ENCODE data around the gene ASCC3. TPM values are rescaled to one million over a fixed set of nuclear protein-coding genes. Genes with fewer than 3 reads are reported as not detected.

Gene ASCC3
- total RNA-seq, 1 donor from 2014 or later = 13.9 TPM

DNA sequence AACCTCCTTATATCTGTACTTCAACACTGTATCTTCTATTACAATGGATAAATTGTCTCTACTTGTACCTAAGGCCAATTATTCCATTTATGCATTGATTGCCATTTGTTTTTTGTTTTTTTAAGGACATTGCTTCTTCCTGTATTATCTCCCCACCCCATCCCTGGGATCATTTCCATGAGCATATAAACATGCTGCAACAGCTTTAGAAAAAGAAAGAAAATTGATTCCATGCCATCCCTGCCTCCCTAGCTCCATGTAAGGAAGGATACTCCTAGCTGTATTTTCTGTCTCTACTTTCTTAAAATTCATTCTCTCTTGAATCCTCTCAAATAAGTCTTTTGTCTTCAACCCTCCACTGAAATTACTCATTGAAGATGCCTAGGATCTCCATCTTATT lies 314.6 kb downstream of the ASCC3 start:
- ATAC-seq (ENCODE audit: poor library complexity) = no peak
- intact Hi-C loops (cut with DNase I) = no loop called here
- no peak for DNase-seq

DNA sequence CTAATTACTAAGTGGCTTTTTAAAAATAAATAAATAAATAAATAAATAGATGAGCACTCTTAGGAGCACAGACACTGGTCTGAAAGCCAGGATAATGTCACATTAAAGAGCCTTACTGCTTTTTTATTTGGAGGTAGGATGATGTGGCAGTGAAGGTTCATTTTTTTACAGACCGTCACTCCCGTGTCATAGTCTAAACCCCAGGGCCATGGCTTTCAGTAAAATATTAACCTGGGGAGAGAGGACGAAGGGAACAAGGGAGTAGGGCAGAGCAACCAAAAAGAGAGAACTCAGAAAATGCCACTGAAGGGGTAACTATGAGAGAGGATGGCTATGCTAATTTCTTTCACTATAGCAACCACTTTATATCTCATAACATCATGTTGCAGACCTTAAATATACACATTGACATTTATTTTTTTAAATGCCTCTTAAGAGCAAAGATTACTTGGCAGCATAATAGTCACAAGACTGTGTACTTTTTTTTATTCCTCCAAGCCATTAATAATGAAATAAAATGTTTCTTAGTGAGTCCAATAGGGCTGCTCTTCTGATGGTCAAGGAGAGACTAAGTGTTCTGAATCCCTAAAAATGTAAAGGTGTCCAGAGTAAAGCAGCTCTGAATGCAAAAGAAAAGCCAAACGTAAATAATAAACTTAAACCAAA lies 315.6 kb downstream of the ASCC3 start:
- DNase-seq (no peak), ATAC-seq (ENCODE audit: poor library complexity) (no peak)
- intact Hi-C loops (cut with DNase I) = no loop called here

DNA sequence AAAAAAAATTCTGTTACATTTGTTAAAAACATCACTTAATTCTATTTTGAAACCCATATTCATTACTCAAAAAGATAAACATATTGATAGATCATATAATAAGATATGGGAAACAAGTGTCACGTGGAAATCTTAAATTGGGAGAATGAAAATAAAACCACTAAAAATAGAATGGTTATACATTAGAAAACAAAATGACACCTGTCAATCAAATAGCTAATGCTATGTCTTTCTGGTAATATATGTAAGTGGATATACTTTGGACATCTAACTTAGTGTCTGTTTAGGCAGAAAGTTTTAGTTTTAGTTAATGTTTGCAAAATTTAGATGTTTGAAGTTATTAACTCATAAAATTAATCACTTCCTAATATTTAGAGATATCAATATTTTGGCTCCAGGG lies 321.3 kb downstream of the ASCC3 start:
- intact Hi-C loops (cut with DNase I) = no loop called here
- ATAC-seq (ENCODE audit: poor library complexity) = no peak
- DNase-seq = no peak

DNA sequence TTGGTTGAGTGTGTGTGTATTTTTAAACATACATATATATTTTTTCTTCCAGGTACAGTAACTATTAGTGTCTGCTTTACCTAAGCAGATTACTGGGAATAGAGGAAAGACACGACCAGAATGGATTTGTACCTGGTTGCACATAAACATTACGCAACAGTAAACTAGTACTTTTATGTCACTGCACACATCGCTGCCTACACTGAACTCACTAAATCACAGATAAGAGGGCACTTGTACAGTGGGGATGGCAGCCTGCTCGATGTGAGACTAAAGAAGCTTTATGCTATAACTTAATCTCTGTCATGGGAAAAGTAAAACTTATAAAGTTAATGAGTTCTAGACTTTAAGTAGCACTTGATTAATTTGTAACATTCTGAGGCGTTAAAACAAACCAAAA lies 326.9 kb downstream of the ASCC3 start:
- ATAC-seq (ENCODE audit: poor library complexity) (no peak), DNase-seq (no peak)

DNA sequence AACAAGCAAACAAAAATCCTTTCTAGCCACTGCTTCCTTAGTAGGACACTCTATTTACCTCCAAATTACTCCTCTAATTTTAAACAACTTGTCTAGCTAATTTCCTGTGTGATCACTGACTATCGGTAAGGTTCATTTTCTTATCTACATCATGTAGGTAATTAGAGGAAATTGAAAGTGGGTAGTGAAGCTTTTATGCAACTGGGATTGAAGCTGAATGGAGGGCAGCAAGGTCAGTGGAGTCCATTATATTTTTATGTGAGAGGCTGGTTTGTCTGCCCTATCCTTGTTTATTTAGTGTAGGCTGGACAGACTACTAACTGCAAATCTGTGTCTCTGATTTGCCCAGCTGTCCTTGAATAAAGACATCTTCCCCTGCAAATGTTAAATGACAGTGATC lies 327.9 kb downstream of the ASCC3 start:
- intact Hi-C loops (cut with DNase I) = no loop called here
- DNase-seq (no peak), ATAC-seq (ENCODE audit: poor library complexity) (no peak)

More for the DNA sequence above, 326.9 kb downstream of the ASCC3 start:
- intact Hi-C loops (cut with DNase I) = no loop called here

DNA sequence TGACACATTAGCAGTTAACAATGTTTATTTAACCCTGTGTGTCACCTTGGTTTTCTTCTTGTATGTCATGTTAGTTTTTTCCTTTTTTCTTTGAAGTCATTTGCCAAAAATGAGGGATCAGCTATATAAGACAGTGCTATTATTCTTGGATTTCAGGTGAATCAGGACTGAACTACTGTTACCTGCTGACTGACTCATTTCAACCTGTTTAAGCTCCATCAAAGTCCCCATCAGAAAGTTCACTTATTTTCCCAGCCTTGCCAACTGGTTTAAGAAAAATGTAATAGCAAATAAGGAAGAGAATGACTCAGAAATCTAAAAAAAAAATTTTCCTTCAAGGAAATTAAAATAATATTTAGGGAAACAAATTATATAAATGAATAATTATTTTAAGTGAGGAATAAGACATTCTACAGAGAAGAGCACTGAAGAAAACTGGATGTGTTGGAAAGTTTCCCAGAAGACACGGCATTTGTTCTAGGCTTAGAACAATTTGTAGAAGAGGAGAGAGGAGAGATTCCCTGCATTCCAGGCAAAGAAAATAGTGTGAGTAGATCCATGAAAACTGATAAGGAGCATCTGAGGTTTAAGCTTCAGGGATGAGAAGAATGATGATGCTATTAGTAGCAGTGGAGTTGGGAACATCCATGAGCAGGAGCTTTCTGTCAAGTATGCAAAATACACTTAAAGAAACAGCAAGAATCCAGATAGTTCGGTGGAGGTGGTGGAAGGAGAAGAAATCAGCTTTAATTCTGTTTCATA lies 331.5 kb downstream of the ASCC3 start:
- intact Hi-C loops (cut with DNase I) = no loop called here
- ATAC-seq (ENCODE audit: poor library complexity) = no peak
- DNase-seq = no peak

DNA sequence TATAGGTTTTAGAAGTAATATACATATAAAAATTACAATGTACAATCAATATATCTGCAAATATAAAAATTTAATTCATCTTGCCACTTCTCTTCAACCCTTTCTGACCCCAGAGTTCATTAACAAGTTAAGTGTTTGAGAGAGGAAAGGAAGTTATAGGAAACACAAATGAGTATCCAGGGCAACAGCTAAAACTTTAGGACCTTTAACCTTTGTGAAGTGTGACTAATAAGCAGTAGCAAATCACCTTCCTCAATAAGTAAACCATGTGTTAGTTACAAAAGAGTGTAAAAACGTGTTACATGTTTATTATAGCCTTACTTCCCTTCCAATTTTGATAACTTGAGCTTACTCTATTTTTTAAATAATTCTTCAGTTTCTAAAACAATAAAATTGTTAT lies 343.0 kb downstream of the ASCC3 start:
- ATAC-seq (ENCODE audit: poor library complexity) = no peak
- no peak for DNase-seq

DNA sequence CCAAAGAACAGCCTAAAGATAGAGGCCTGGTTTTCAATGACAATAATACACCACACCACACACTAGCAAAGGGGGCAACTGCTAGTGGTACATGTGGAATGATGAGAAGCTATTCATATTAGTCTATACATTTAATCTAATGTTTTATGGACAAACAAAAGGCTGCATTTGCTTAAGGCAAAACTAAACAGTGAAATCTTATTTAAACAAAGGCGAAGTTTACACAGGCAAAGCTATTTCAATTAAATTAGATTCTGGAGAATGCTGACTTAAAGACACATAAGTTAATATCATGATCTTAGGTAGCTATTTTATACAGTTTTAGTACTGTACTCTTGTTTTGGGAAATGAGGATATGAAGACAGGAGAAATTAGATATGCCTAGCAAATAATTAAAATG lies 362.5 kb downstream of the ASCC3 start:
- DNase-seq (no peak), ATAC-seq (ENCODE audit: poor library complexity) (no peak)
- intact Hi-C loops (cut with DNase I) = no loop called here

More for the DNA sequence above, 343.0 kb downstream of the ASCC3 start:
- intact Hi-C loops (cut with DNase I) = loop anchor here (5.0 kb wide), 1 partner anchor 99 kb away; no protein-coding TSS in a partner anchor

DNA sequence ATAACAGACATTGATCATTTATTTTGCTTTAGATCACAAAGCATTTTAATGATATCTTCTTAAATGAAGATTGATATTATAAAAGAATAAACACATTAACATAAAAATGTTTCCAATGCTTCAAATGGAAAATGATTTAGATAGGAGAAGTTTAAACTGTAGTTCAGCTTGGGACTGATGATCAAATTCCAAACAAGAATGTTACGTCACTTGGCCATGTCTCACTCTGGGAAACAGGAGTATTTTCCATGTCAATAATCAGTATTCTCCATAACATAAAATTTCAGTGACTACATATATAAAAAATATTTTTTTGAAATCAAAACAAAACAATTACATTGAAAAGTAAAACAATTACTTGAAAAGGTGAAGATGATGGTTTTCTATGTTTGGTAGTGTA lies 363.5 kb downstream of the ASCC3 start:
- ATAC-seq (ENCODE audit: poor library complexity) = no peak
- no peak for DNase-seq
- intact Hi-C loops (cut with DNase I) = no loop called here

DNA sequence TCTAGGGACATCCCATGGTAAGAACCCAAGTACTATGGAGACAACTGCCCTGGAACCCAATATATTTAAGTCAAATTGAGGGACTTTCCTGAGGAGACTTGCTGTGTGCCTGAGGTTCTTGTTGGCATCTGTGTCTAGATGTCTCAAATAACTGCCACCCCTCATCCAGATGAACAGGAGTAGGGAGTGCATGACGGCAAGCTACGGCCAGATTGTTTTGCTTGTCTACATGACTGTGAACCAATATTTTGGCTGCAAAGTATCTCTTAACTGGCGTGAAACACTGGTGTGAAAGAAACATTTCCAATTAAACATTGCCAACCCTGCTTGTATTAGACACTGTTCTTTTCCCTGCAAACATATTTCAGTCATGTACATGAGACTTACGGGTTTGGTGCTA lies 364.0 kb downstream of the ASCC3 start:
- intact Hi-C loops (cut with DNase I) = no loop called here
- ATAC-seq (ENCODE audit: poor library complexity) = no peak
- no peak for DNase-seq

DNA sequence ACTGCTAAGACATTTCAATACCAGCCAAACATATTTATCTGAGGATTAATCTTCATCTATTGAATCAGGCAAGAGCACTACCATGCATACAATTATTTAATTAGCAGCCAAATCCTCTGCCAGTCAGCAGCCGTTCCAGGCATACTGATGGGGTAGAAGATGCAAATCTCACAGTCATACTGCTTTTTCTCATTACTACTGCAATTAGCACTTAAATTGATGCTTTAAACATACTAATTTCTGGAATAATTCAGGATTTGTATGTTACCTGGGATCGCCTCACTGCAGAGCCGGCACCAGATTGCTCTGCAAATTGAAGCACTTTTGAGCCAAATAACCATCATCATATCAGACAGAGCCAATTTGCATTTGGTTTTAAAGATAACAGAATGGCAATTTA lies 366.5 kb downstream of the ASCC3 start:
- intact Hi-C loops (cut with DNase I) = no loop called here
- DNase-seq = no peak
- ATAC-seq (ENCODE audit: poor library complexity) = no peak

DNA sequence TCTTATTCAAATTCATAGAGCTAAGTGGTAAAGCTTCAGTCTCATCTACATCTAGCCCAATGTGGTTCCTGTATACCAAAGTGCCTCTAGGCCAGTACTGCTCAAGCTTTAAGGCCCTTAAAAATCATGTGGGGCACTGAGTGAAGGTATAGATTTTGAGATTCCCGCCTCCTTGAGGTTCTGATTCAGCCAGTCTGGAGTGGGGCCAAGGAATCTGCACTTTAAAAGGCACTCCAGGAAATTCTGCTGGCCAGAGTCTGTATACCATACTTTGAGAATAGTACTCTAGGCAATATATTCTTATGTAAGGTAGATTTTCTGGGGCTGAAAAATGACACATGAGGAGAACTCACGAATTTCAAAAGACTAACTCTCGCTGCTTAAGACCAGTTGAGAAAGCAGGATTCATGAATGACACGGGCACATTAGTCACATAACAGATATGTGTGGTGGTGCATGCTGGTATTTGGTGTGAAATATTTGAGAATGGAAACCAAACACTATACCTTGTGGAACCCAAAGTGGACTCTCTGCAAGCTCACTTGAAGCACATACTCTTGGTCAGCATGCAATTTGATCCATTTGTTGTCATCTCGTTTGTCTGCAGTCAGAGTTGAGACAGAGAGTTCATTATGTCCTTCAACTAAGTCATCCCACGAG lies 368.8 kb downstream of the ASCC3 start:
- ATAC-seq (ENCODE audit: poor library complexity) (no peak), DNase-seq (no peak)
- intact Hi-C loops (cut with DNase I) = no loop called here

DNA sequence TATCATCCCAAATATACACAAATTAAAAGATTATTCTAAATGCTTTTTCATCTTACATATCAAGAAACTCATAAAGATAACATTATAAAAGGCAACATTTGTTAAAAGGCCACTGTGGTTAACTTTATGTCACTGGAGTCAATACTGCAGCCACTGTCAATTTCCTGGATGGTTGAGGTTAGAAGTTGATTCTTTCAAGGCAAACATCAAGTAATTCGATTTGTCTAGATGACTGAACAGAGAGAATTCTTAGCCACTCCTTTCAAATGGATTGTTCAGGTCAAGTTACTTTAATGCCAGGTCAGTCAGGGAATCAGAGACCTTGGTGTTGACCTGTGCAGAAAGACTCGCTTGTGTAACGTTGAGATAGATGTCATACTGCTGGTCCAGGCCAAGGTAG lies 372.0 kb downstream of the ASCC3 start:
- intact Hi-C loops (cut with DNase I) = no loop called here
- no peak for DNase-seq
- no peak for ATAC-seq (ENCODE audit: poor library complexity)

DNA sequence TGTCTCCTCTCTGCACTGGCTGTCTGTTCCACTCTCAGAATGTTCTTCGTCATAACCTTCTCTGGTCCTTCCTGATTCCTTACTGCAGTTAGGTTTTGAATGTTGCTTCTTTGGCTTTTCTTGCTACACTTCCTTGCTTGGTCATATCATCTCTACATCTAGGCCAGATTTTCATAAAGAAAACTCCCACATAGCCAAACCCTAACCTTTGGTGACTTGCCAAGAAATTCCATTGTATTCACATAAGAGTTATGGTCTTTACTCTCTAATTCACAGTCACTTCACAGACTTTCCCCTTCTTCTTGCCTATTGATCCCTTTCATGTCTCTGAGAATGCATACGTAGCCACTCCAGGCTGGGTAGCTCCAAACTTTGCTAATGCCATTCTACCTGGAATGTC lies 374.5 kb downstream of the ASCC3 start:
- intact Hi-C loops (cut with DNase I) = no loop called here
- DNase-seq (no peak), ATAC-seq (ENCODE audit: poor library complexity) (no peak)

DNA sequence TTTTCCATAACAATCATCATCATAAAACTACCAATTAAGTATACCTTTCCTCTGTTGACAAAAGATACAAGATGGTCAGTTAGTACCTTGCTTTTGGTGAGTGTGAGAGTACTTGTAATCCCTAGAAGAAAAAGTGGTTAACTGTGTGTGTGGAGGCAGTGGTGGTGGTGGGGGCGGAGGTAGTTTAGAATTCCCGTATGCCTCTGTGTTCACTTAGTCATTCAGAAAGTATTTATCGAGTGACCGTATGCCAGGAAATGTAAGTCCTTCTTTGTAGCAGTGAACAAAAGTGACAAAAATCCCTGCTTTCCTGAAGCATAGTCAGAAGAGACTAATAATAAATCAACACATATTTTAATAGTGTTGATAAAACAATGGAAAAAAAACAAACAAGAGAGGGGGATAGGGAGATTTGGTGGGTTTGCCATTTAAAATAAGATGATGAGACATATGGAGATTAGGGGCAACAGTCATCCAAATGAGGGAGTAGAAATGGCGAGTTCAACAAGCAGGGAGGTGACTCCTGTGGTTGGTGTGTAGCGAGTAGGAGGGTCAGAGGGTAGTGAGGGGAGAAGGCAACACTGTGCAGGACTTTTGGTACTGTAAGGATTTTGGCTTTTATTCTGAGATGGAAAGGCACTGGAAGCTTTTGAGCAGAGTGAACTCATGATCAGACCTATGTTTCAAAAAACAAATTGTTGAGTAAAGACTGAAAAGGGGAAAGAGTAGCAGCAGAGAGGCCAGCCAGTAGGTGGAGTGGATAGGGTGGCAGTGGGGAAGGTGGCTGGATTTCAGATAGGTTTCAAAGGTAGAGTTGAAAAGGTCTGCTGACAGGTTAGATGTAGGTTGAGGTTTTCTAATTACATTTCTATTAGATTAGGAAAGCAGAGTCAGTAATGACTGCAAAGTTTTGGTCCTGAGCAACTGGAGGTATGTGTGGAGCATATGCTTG lies 376.1 kb downstream of the ASCC3 start:
- DNase-seq (no peak), ATAC-seq (ENCODE audit: poor library complexity) (no peak)
- intact Hi-C loops (cut with DNase I) = no loop called here

DNA sequence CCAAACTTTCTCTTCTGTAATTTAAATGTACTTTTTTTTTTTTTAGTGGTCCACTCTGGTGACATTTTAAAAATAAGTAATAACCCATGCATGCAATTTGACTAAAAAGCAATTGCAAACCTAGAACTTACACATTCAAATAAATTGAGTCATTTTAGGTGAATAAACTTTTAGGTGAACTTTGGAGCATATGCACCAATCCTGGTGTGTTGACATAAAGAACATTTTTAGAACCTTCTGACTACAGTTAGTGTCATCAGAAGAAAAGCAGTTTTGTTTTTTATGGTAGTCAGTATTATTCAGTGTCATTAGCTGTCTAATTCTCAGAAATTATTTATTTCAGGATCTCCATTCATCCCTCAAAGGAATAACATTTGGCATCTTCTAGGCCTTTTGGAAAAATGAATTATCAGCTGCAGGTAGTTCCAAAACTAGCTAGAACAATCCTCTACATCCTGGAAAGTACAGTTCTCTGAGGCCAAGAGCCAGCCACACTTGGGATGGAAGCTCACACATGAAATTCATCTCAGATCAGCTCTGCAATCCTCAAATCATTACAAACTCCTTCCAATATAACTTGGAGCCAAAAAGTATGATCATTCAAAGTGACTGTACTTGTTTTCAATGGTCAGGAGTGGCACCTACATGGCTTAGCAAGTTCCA lies 378.0 kb downstream of the ASCC3 start:
- no peak for ATAC-seq (ENCODE audit: poor library complexity)
- intact Hi-C loops (cut with DNase I) = no loop called here
- no peak for DNase-seq

DNA sequence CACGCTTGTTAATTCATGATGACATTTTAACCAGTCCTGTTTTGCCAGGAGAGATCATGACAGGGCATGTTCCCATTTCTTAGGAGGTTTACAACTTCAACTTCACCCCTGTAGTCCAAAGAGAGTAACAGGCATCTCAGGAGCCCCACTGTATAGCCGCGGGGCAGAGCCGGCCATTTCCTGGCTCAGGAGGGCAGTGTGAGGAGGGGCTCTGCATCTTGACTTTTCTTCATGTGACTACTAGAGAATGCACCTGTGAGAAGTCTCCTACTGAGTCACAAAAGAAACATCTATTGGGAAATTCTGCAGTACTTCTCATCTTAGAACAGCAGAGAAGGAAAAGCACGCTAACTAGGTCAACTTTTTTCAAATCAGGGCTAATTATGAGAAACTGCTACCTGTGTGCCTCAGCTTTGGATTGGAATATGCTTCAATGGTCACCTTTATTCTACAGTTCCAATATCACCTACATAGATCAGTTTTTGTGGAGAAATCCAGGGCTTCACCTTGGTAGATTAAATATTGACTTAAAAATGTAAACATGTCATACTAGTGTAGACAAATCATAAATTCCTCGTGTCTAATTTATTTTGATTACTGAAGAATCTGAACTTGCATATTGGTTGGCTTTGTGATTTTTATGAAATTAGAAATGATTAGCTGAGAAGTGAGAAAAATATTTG lies 387.8 kb downstream of the ASCC3 start:
- no peak for DNase-seq
- intact Hi-C loops (cut with DNase I) = no loop called here
- ATAC-seq (ENCODE audit: poor library complexity) = no peak

Measured in Right ventricle myocardium superior (tissue), 1 donor.